Activated naive CD8-positive, alpha-beta T cell (primary cell): ENCODE data around the gene UHRF1.

Source experiments
- H3K27ac Mint-ChIP-seq: one replicate; pipeline ENCODE4 v1.8.0; 2021; ENCODE audit warnings: mixed read lengths
- H3K27me3 Mint-ChIP-seq: one replicate; pipeline ENCODE4 v1.8.0; 2021; ENCODE audit warnings: mixed read lengths
- H3K36me3 Mint-ChIP-seq: one replicate; pipeline ENCODE4 v1.8.0; 2021; ENCODE audit warnings: mixed read lengths
- H3K4me1 Mint-ChIP-seq: one replicate; pipeline ENCODE4 v1.8.0; 2021; ENCODE audit warnings: low read depth, mixed read lengths
- H3K4me3 Mint-ChIP-seq: one replicate; pipeline ENCODE4 v1.8.0; 2021; ENCODE audit warnings: mild to moderate bottlenecking, mixed read lengths
- H3K9me3 Mint-ChIP-seq: one replicate; pipeline ENCODE4 v1.8.0; 2021; ENCODE audit warnings: low read depth, mixed read lengths

The UHRF1 gene

DNA sequence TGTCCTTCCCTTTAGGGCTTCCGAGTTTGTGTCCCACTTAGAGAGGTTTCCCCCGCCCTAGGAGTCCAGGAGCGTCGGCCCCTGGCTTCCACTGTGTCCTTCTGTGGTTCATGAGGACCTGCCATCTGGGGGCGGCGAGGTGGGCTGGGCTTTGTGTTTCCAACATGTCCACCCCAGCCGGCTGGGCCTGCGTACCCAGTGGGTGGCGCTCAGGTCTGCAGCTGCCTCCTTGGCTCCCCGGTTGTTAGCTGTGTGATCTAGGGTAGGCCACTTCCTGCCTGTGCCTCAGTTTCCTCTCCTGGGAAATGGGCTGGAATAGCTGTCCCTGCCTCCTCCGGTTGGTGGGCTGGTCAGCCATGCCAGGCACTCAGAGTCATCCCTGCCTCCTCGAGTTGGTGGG, 88.0 kb downstream of the UHRF1 start:
- H3K27me3 Mint-ChIP-seq: no peaks in the 10 kb centered on the region
- no peak overlapping the region for H3K4me3 Mint-ChIP-seq
- peaks cover 3% of the 10 kb centered on the region for H3K9me3 Mint-ChIP-seq
- H3K36me3 Mint-ChIP-seq: peaks cover 9% of the 10 kb centered on the region
- peaks cover 15% of the 10 kb centered on the region for H3K4me1 Mint-ChIP-seq
- no peak overlapping the region for H3K27ac Mint-ChIP-seq

GRCh38 chr19:5000120-5000611, 90.9 kb downstream of the UHRF1 start:
- Mint-ChIP-seq H3K36me3 (peaks cover 2% of the 10 kb centered on the region), H3K27ac (no peak overlapping the region), H3K4me1 (peaks cover 13% of the 10 kb centered on the region), H3K4me3 (no peak overlapping the region), H3K9me3 (no peaks in the 10 kb centered on the region), H3K27me3 (no peaks in the 10 kb centered on the region)

GRCh38 chr19:5001615-5002014, 92.3 kb downstream of the UHRF1 start:
- Mint-ChIP-seq H3K27me3 (no peaks in the 10 kb centered on the region), H3K36me3 (peaks cover 2% of the 10 kb centered on the region), H3K4me1 (peaks cover 13% of the 10 kb centered on the region), H3K27ac (no peak overlapping the region), H3K9me3 (no peaks in the 10 kb centered on the region), H3K4me3 (no peak overlapping the region)

- no peaks in the 10 kb centered on the region for H3K27me3 Mint-ChIP-seq
- peaks cover 13% of the 10 kb centered on the region for H3K4me1 Mint-ChIP-seq
- H3K36me3 Mint-ChIP-seq: peaks cover 3% of the 10 kb centered on the region
- no peak overlapping the region for H3K27ac Mint-ChIP-seq
- H3K9me3 Mint-ChIP-seq: no peaks in the 10 kb centered on the region
- H3K4me3 Mint-ChIP-seq: no peak overlapping the region
These were observed 92.8 kb downstream of the UHRF1 start for GRCh38 chr19:5002143-5002542.

GRCh38 chr19:5003781-5004180, 94.5 kb downstream of the UHRF1 start:
- Mint-ChIP-seq H3K4me3 (no peak overlapping the region), H3K9me3 (no peaks in the 10 kb centered on the region), H3K27ac (no peak overlapping the region), H3K4me1 (peaks cover 15% of the 10 kb centered on the region), H3K27me3 (no peaks in the 10 kb centered on the region), H3K36me3 (peaks cover 11% of the 10 kb centered on the region)

DNA sequence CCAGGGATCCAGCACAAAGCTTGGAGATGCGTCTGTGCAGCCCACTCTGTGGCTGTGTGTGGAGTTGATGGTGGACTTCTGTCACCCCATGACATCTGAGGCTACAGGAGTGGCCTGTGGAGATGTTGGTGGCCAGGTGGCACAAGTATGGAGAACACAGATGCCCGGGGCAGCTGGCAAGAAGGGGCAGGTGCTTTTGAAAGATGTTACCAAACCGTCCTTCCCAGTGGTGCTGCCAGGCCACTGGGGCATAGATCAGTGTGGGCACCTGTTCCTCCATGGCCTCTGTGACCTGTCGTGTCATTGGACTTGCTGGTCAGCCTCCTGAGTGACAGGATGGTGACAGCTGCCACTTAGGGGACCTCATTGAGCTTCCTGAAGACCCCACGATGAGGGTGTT, 95.8 kb downstream of the UHRF1 start:
- H3K27ac Mint-ChIP-seq: no peak overlapping the region
- H3K9me3 Mint-ChIP-seq: no peaks in the 10 kb centered on the region
- peaks cover 11% of the 10 kb centered on the region for H3K36me3 Mint-ChIP-seq
- no peaks in the 10 kb centered on the region for H3K27me3 Mint-ChIP-seq
- H3K4me3 Mint-ChIP-seq: no peak overlapping the region
- peaks cover 15% of the 10 kb centered on the region for H3K4me1 Mint-ChIP-seq

- peaks cover 13% of the 10 kb centered on the region for H3K4me1 Mint-ChIP-seq
- no peak overlapping the region for H3K4me3 Mint-ChIP-seq
- no peaks in the 10 kb centered on the region for H3K27me3 Mint-ChIP-seq
- no peaks in the 10 kb centered on the region for H3K9me3 Mint-ChIP-seq
- H3K36me3 Mint-ChIP-seq: peaks cover 11% of the 10 kb centered on the region
- no peak overlapping the region for H3K27ac Mint-ChIP-seq
These were observed 96.9 kb downstream of the UHRF1 start for GRCh38 chr19:5006201-5006600.

DNA sequence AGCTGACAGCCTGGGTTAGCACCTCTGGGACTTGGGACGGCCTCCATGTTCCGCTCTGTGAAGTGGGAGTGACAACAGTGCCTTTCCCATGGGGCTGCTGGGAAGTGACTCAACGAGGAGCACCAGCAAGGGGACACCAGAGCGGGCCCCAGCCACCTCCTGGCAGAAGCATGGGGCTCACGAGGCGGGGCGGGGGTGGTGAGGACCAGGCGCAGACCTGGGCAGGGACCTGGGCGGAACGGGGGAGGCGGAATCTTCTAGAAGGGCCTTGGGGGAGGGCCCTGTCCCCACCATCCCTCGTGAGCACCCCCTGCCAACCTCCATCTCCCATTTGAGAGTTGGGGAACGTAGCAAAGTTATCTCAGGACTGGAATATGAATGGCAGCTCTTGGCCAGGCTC, 97.5 kb downstream of the UHRF1 start:
- Mint-ChIP-seq H3K4me1 (peaks cover 7% of the 10 kb centered on the region), H3K36me3 (peaks cover 9% of the 10 kb centered on the region), H3K27ac (no peak overlapping the region), H3K4me3 (no peak overlapping the region), H3K27me3 (no peaks in the 10 kb centered on the region), H3K9me3 (no peaks in the 10 kb centered on the region)
